ENCODE results near the gene ACSF2. TPM values are rescaled to one million over a fixed set of nuclear protein-coding genes. Genes with fewer than 3 reads are reported as not detected.

Gene ACSF2
- total RNA-seq, 4 donors from 2014 or later = 97.3 to 193 (median 143) TPM

DNA sequence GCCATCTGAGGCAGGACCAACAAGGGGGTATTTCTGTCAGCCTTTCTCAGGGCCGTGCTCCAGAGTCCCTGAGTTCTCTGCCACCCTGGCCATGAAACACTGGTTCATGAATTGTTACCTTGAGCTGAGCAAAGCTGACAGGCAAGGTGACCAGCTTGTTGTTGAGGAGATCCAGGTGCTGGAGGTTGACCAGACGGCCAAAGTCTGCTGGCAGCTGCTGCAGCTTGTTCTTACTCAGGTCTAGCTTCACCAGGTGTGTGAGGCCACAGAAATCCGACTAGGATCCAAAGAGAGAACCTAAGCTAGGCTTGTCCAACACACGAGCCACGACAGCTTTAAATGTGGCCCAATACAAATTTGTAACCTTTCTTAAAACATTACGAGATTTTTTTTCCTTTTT lies 33.4 kb upstream of the ACSF2 start:
- 89 to 92% methylated on average over 6 of the region's 6 CpGs for WGBS, 2 donors
- H3K4me3 ChIP-seq (replicated peaks in 1 of 3) = no peak overlapping the region
- intact Hi-C loops (cut with DNase I) = no loop called here
- no peaks in the 10 kb centered on the region for H3K27me3 ChIP-seq
- TF ChIP-seq POLR2A (IDR thresholded peaks at IDR 0.05) = no peak
- TF ChIP-seq, protein P1, sequence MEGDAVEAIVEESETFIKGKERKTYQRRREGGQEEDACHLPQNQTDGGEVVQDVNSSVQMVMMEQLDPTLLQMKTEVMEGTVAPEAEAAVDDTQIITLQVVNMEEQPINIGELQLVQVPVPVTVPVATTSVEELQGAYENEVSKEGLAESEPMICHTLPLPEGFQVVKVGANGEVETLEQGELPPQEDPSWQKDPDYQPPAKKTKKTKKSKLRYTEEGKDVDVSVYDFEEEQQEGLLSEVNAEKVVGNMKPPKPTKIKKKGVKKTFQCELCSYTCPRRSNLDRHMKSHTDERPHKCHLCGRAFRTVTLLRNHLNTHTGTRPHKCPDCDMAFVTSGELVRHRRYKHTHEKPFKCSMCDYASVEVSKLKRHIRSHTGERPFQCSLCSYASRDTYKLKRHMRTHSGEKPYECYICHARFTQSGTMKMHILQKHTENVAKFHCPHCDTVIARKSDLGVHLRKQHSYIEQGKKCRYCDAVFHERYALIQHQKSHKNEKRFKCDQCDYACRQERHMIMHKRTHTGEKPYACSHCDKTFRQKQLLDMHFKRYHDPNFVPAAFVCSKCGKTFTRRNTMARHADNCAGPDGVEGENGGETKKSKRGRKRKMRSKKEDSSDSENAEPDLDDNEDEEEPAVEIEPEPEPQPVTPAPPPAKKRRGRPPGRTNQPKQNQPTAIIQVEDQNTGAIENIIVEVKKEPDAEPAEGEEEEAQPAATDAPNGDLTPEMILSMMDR (IDR thresholded peaks at IDR 0.05) = no peak
- peaks cover 52 to 71% of the 10 kb centered on the region in 2 donors for H3K36me3 ChIP-seq
- H3K4me1 ChIP-seq = peaks cover 13 to 16% of the 10 kb centered on the region in 2 donors
- no peaks in the 10 kb centered on the region for H3K9me3 ChIP-seq
- no peak for DNase-seq
- H3K27ac ChIP-seq = no peak overlapping the region

DNA sequence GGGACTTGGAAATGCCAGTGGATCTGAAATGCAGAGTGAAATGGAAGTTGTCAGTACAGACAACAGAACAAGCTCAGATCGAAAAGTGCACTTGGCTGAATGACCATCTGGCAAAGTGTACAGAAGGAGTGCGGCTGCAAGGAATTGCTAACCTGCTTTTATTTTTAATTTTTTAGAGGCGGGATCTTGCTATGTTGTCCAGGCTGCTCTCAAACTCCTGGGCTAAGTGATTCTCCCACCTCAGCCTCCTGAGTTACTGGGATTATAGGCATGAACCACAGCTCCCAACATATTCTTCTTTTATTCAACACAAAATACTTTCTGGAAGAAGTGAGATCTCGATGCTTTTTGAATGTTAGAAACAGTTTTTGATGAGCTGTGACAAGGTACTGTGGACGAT lies 32.3 kb upstream of the ACSF2 start:
- no peaks in the 10 kb centered on the region for H3K9me3 ChIP-seq
- no peak for DNase-seq
- WGBS, 2 donors = 92 to 93% methylated on average over 5 of the region's 5 CpGs
- intact Hi-C loops (cut with DNase I) = no loop called here
- no peak overlapping the region for H3K4me3 ChIP-seq (replicated peaks in 1 of 3)
- H3K4me1 ChIP-seq = peaks cover 16 to 21% of the 10 kb centered on the region in 2 donors
- H3K36me3 ChIP-seq = peaks cover 45 to 60% of the 10 kb centered on the region in 2 donors
- H3K27ac ChIP-seq = no peak overlapping the region
- TF ChIP-seq, protein P1 (IDR thresholded peaks at IDR 0.05) = no peak
- TF ChIP-seq POLR2A (IDR thresholded peaks at IDR 0.05) = no peak
- H3K27me3 ChIP-seq = no peaks in the 10 kb centered on the region

DNA sequence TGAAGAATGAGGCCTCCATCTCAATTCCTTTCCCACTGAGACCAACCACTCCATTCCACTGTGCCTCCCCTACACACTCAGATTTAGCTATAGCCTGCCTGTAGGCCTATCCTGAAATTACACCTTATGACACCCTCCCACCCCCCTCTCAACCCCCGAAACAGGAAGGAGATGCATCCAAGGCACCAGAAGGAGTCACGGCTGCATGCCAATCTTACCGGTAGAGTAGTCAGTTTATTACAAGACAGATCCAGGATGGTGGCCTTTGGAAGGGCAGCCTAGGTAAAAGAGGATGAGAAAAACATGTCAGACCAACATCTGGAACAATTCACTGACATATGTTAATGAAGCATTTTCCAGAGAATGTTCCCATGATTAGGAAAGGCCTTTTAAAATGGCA lies 31.3 kb upstream of the ACSF2 start:
- no peak overlapping the region for H3K27ac ChIP-seq

DNA sequence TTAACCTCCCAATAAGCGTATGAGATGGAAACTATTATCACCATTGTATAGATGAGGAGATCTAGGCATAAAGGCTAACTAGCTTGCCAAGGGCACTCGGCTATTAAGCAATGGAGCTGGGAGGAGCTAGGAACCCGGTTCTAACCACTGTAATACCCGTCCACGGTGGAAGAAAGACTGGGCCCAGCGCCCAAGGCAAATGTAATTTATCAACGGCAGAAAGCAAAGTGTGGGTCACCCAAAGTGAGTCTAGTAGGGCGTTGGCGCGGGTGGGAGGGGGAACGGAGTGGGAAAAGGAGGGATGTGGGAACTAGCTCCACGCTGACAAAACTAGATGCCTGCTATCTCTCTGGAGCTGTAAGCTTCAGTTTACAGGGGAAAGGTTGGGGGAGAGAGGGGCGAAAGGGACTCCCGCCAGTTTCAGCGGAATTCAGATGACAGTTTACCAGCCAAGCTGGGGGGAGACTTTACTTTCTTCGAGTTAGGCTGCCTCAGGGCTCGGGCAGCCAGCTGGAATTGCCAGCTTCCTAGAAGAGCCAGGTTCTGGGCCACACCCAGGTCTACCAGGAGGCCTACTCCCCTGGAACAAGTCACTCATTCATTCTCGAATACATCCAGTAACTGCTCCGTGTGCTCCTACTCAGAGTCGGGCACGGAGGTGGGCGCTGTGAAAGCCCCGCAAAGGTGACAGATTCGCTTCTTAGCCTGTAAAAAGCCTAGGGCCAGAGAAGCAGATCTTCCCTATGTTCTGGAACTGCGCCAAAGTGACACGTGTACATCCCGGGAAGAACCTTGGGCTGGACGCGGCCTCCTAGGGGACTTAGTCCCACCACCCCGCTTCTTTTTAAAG lies 29.5 kb upstream of the ACSF2 start:
- H3K27ac ChIP-seq = peak overlapping the region in 2 of 3 donors; percentile 62 to 70

More for the DNA sequence above, 31.3 kb upstream of the ACSF2 start:
- Histone ChIP-seq H3K4me3 (replicated peaks in 1 of 3) (no peak overlapping the region), H3K36me3 (peaks cover 45 to 50% of the 10 kb centered on the region in 2 donors), H3K4me1 (peaks cover 16 to 21% of the 10 kb centered on the region in 2 donors), H3K27me3 (no peaks in the 10 kb centered on the region), H3K9me3 (no peaks in the 10 kb centered on the region)
- TF ChIP-seq, protein P1 (IDR thresholded peaks at IDR 0.05) = no peak
- intact Hi-C loops (cut with DNase I) = no loop called here
- WGBS, 2 donors = 41 to 61% methylated on average over 3 of the region's 3 CpGs
- DNase-seq = no peak

More for the DNA sequence above, 29.5 kb upstream of the ACSF2 start:
- peak overlapping the region; percentile 92 to 97 (median 92) for H3K4me3 ChIP-seq (replicated peaks in 1 of 3)
- TF ChIP-seq, protein P1 (IDR thresholded peaks at IDR 0.05) = no peak
- no peak for TF ChIP-seq POLR2A (IDR thresholded peaks at IDR 0.05)
- peaks cover 16 to 21% of the 10 kb centered on the region in 2 donors for H3K4me1 ChIP-seq
- intact Hi-C loops (cut with DNase I) = no loop called here
- no peaks in the 10 kb centered on the region for H3K27me3 ChIP-seq
- 6 to 9% methylated on average over 23 to 30 of the region's 30 CpGs for WGBS, 2 donors
- H3K9me3 ChIP-seq = no peaks in the 10 kb centered on the region
- H3K36me3 ChIP-seq = peaks cover 29 to 35% of the 10 kb centered on the region in 2 donors
- DNase-seq = peak; percentile 45 to 48

Measured in thyroid gland (tissue), 4 donors.